ENCODE data around the gene SMOC2.

DNA sequence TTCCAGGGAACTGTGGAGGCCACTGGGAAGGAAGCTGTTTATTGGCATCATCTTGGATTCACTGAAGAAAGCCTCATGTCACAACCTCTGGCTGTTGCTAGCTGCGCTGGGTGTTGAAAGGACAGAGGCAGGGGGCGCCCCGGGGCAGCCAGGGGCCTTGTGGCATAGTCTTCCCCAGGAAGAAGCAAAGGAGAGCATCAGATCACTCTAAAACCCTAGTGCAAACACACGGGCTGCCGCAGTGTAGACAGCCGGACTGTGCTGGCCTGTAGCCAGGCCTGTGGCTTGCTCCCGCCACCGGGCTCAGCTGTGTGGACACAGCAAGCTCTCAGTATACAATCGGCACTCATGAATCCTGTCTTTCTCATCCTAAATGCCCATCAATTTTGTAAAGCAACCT is 23.8 kb upstream of the SMOC2 start:
- TF ChIP-seq POLR2A (IDR thresholded peaks at IDR 0.05; ENCODE audit: low read length) (no peak), NR3C1 (IDR thresholded peaks at IDR 0.05) (no peak), RFX5 (IDR thresholded peaks at IDR 0.05) (no peak), KDM5A (IDR thresholded peaks at IDR 0.05) (no peak), SREBF2 (IDR thresholded peaks at IDR 0.05) (no peak), EP300 (IDR thresholded peaks at IDR 0.05) (no peak), RARB (CRISPR knock-in tag; IDR thresholded peaks at IDR 0.05) (no peak)
- TF ChIP-seq, protein P1, sequence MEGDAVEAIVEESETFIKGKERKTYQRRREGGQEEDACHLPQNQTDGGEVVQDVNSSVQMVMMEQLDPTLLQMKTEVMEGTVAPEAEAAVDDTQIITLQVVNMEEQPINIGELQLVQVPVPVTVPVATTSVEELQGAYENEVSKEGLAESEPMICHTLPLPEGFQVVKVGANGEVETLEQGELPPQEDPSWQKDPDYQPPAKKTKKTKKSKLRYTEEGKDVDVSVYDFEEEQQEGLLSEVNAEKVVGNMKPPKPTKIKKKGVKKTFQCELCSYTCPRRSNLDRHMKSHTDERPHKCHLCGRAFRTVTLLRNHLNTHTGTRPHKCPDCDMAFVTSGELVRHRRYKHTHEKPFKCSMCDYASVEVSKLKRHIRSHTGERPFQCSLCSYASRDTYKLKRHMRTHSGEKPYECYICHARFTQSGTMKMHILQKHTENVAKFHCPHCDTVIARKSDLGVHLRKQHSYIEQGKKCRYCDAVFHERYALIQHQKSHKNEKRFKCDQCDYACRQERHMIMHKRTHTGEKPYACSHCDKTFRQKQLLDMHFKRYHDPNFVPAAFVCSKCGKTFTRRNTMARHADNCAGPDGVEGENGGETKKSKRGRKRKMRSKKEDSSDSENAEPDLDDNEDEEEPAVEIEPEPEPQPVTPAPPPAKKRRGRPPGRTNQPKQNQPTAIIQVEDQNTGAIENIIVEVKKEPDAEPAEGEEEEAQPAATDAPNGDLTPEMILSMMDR (IDR thresholded peaks at IDR 0.05) = no peak
- TF ChIP-seq, protein P2, sequence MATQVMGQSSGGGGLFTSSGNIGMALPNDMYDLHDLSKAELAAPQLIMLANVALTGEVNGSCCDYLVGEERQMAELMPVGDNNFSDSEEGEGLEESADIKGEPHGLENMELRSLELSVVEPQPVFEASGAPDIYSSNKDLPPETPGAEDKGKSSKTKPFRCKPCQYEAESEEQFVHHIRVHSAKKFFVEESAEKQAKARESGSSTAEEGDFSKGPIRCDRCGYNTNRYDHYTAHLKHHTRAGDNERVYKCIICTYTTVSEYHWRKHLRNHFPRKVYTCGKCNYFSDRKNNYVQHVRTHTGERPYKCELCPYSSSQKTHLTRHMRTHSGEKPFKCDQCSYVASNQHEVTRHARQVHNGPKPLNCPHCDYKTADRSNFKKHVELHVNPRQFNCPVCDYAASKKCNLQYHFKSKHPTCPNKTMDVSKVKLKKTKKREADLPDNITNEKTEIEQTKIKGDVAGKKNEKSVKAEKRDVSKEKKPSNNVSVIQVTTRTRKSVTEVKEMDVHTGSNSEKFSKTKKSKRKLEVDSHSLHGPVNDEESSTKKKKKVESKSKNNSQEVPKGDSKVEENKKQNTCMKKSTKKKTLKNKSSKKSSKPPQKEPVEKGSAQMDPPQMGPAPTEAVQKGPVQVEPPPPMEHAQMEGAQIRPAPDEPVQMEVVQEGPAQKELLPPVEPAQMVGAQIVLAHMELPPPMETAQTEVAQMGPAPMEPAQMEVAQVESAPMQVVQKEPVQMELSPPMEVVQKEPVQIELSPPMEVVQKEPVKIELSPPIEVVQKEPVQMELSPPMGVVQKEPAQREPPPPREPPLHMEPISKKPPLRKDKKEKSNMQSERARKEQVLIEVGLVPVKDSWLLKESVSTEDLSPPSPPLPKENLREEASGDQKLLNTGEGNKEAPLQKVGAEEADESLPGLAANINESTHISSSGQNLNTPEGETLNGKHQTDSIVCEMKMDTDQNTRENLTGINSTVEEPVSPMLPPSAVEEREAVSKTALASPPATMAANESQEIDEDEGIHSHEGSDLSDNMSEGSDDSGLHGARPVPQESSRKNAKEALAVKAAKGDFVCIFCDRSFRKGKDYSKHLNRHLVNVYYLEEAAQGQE (IDR thresholded peaks at IDR 0.05) = no peak
- TF ChIP-seq, protein P3, sequence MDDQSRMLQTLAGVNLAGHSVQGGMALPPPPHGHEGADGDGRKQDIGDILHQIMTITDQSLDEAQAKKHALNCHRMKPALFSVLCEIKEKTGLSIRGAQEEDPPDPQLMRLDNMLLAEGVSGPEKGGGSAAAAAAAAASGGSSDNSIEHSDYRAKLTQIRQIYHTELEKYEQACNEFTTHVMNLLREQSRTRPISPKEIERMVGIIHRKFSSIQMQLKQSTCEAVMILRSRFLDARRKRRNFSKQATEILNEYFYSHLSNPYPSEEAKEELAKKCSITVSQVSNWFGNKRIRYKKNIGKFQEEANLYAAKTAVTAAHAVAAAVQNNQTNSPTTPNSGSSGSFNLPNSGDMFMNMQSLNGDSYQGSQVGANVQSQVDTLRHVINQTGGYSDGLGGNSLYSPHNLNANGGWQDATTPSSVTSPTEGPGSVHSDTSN (IDR thresholded peaks at IDR 0.05) = no peak

Measured in A549 (cell line).